Inflammatory macrophage (primary cell): ENCODE measurements around the gene INO80C.

Source experiments
- DNase-seq, 2 donors: peaks; one replicate each; pipeline ENCODE4 v3.0.0-alpha.2; 2020 to 2022

The INO80C gene

GRCh38 chr18:35424356-35424755 lies 73.4 kb downstream of the INO80C start:
- no peak for DNase-seq

GRCh38 chr18:35422237-35422636 lies 75.5 kb downstream of the INO80C start:
- no peak for DNase-seq

- no peak for DNase-seq
These were observed 79.2 kb downstream of the INO80C start for GRCh38 chr18:35418610-35419009.
